ENCODE measurements around the gene LIN9. TPM values are rescaled to one million over a fixed set of nuclear protein-coding genes. Genes with fewer than 3 reads are reported as not detected.

The LIN9 gene
- total RNA-seq, 3 donors from 2014 or later = 3.8 to 4.5 (median 4.4) TPM

DNA sequence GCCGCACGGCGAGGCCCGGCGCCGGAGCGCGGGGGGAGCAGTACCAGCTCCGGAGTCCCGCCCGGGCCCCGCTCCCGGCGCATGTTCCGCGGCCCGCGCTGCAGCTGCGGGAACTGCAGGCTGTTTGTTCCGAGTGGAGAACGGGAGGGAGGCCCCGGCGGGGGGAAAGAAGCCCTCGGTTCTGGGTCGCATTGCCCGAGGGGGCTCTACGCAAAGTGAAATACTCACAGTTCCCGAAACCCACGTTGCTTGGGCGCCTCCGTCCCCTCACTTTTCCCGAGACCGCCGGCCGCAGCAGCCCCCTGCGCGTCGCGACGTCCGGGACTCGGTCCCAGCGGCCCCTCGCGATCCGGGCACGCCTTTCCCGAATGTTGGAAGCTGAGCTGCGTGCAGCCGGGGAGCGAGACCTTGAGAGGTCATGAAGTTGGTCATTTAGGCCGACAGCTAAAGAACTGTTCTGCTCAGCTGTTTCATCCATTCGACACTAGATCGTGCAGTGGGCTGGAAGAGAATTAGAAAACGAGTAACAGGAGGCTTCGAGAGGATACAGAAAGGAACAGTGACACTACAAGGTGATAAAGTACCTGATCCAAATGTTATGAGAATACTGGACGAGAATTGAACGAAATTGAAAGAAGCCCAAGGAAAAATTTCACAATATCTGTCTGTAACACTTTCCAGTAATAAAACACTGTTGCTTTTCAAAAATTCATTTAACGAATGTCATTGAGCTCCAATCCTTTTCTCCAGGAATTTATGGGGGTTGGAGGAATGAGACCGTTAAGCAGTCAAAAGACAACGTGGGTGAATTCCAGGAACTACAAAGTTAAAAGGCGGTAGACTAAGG, 657 bp upstream of the LIN9 start:
- intact Hi-C loops (cut with DNase I, micrococcal nuclease) = no loop called here
- H3K9me3 ChIP-seq = no peaks in the 10 kb centered on the region
- ATAC-seq (peak; percentile 10), DNase-seq (no peak)
- peak overlapping the region; percentile 95 for H3K4me3 ChIP-seq
- H3K4me1 ChIP-seq (ENCODE audit: low read depth) = peaks cover 9% of the 10 kb centered on the region
- no peak for TF ChIP-seq CTCF (IDR thresholded peaks at IDR 0.05)
- no peaks in the 10 kb centered on the region for H3K36me3 ChIP-seq (ENCODE audit: low read depth)

GRCh38 chr1:226308166-226308722, 720 bp downstream of the LIN9 start:
- TF ChIP-seq CTCF (IDR thresholded peaks at IDR 0.05) = no peak
- intact Hi-C loops (cut with DNase I, micrococcal nuclease) = no loop called here
- Histone ChIP-seq H3K36me3 (ENCODE audit: low read depth) (no peaks in the 10 kb centered on the region), H3K4me3 (peak overlapping the region; percentile 95), H3K9me3 (no peaks in the 10 kb centered on the region), H3K4me1 (ENCODE audit: low read depth) (peaks cover 9% of the 10 kb centered on the region)
- DNase-seq = peak in 2 of 3 donors; percentile 50 to 59
- ATAC-seq = peak; percentile 10

DNA sequence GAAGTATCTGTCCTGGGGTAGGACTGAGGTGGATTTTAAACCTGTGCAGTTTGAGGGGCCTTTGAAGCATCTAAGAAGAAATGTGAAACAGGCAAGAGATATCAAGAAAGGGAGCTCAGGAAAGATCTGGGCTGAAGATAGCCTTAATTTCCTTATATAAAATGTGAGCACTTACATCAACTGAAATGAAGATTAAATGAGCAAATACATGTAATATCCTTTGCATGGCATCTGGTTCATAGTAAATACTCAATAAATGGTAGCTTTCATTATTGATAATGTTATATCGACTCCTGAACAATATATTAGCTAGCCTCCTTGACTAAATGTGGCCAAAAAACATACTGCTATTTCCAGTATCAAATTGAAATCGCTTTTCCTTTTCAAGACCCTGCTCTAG, 2.5 kb downstream of the LIN9 start:
- no peak for ATAC-seq
- Histone ChIP-seq H3K36me3 (ENCODE audit: low read depth) (no peaks in the 10 kb centered on the region), H3K4me1 (ENCODE audit: low read depth) (peaks cover 9% of the 10 kb centered on the region), H3K4me3 (no peak overlapping the region), H3K9me3 (no peaks in the 10 kb centered on the region)
- intact Hi-C loops (cut with DNase I, micrococcal nuclease) = no loop called here
- DNase-seq = no peak
- no peak for TF ChIP-seq CTCF (IDR thresholded peaks at IDR 0.05)

GRCh38 chr1:226305184-226305583, 3.8 kb downstream of the LIN9 start:
- H3K36me3 ChIP-seq (ENCODE audit: low read depth) = no peaks in the 10 kb centered on the region
- intact Hi-C loops (cut with DNase I, micrococcal nuclease) = no loop called here
- DNase-seq (no peak), ATAC-seq (no peak)
- H3K9me3 ChIP-seq = no peaks in the 10 kb centered on the region
- peaks cover 5% of the 10 kb centered on the region for H3K4me1 ChIP-seq (ENCODE audit: low read depth)
- H3K4me3 ChIP-seq = no peak overlapping the region
- no peak for TF ChIP-seq CTCF (IDR thresholded peaks at IDR 0.05)

GRCh38 chr1:226304291-226304955, 4.5 kb downstream of the LIN9 start:
- Histone ChIP-seq H3K9me3 (no peaks in the 10 kb centered on the region), H3K36me3 (ENCODE audit: low read depth) (no peaks in the 10 kb centered on the region), H3K4me1 (ENCODE audit: low read depth) (no peaks in the 10 kb centered on the region), H3K4me3 (no peak overlapping the region)
- DNase-seq = peak in 1 of 3 donors; percentile 3
- no peak for TF ChIP-seq CTCF (IDR thresholded peaks at IDR 0.05)
- intact Hi-C loops (cut with DNase I, micrococcal nuclease) = no loop called here
- ATAC-seq = peak; percentile 18
